Ectodermal cell (in vitro differentiated cells): ENCODE measurements around the gene ANAPC2. TPM values are rescaled to one million over a fixed set of nuclear protein-coding genes. Genes with fewer than 3 reads are reported as not detected.

Source experiments
- H3K27ac ChIP-seq: 2 replicates; pipeline ENCODE4 v1.7.0; 2013; ENCODE audit warnings: mild to moderate bottlenecking, low read depth, low read length; ENCODE audit not compliant: insufficient read depth, poor library complexity, severe bottlenecking
- H3K27me3 ChIP-seq: 2 replicates; pipeline ENCODE4 v1.7.0; 2013; ENCODE audit warnings: mild to moderate bottlenecking, low read length; ENCODE audit not compliant: insufficient read depth, control insufficient read depth, poor library complexity, severe bottlenecking
- H3K36me3 ChIP-seq: one replicate; pipeline ENCODE4 v1.7.0; 2013; ENCODE audit warnings: low read length; ENCODE audit not compliant: control insufficient read depth, insufficient read depth
- H3K4me1 ChIP-seq: one replicate; pipeline ENCODE4 v1.7.0; 2013; ENCODE audit warnings: low read length; ENCODE audit not compliant: control insufficient read depth, insufficient read depth
- H3K4me3 ChIP-seq: 2 replicates; pipeline ENCODE4 v1.7.0; 2013; ENCODE audit warnings: low read depth, low read length, control low read depth; ENCODE audit not compliant: insufficient read depth
- H3K9me3 ChIP-seq: 2 replicates; pipeline ENCODE4 v1.7.0; 2013; ENCODE audit warnings: mild to moderate bottlenecking, low read length, moderate library complexity; ENCODE audit not compliant: control insufficient read depth
- WGBS, 2 experiments: methylation state at CpG; one replicate each; pipeline ENCODE4 v1.1.7; 2013; ENCODE audit warnings: missing lambda C conversion rate in 2 of 2; 5-methylcytosine and 5-hydroxymethylcytosine counted together
- polyA plus RNA-seq, 4 experiments: library from polyadenylated mRNA; stranded (reverse); fragments of 50-300 nt; gene quantifications; one replicate each; pipeline ENCODE4 v1.2.3, GENCODE V29; 2013

Gene ANAPC2, protein sequence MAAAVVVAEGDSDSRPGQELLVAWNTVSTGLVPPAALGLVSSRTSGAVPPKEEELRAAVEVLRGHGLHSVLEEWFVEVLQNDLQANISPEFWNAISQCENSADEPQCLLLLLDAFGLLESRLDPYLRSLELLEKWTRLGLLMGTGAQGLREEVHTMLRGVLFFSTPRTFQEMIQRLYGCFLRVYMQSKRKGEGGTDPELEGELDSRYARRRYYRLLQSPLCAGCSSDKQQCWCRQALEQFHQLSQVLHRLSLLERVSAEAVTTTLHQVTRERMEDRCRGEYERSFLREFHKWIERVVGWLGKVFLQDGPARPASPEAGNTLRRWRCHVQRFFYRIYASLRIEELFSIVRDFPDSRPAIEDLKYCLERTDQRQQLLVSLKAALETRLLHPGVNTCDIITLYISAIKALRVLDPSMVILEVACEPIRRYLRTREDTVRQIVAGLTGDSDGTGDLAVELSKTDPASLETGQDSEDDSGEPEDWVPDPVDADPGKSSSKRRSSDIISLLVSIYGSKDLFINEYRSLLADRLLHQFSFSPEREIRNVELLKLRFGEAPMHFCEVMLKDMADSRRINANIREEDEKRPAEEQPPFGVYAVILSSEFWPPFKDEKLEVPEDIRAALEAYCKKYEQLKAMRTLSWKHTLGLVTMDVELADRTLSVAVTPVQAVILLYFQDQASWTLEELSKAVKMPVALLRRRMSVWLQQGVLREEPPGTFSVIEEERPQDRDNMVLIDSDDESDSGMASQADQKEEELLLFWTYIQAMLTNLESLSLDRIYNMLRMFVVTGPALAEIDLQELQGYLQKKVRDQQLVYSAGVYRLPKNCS
- 43.9 TPM for polyA plus RNA-seq (2013, experiment 1 of 4)
- 45.2 TPM for polyA plus RNA-seq (2013, experiment 2 of 4)
- polyA plus RNA-seq (2013, experiment 3 of 4), result 33.0 TPM
- 34.7 TPM for polyA plus RNA-seq (2013, experiment 4 of 4)

DNA sequence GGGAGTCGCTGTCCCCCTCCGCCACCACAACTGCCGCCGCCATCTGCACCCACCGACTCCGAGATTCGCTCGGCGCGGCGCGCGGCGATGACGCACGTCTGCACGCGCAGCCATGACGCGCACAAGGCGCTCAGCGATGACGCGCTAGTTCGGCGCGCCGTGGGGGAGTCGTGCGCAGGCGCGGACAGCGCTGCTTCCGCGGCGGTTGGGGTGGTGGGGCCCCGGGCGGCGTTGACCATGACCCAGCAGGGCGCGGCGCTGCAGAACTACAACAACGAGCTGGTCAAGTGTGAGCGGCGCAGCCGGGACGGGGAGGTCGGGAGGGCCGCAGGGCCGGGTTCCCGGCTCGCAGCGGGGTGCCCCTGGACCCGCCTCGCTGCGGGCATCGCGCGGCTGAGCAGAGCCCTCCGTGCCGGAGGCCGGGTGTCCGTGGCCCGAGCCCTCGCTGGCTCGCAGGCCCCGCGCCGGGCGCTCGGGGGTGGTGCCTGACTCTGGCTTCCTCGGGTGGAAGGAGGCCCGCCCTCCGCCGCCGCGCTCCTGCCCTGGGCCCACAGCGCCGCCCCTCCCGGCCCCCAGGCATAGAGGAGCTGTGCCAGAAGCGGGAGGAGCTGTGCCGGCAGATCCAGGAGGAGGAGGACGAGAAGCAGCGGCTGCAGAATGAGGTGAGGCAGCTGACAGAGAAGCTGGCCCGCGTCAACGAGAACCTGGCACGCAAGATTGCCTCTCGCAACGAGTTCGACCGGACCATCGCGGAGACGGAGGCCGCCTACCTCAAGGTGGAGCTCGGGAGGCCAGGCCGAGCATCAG is at the start of gene ANAPC2, which contains the start of gene SSNA1:
ANAPC2 (minus strand) TSS at position 71 of the 807 bp plus-strand sequence; CDS start at position 43, 28 bp downstream.
SSNA1 (plus strand) TSS at position 187 of the 807 bp plus-strand sequence; CDS start at position 238, 51 bp downstream.
- H3K27ac ChIP-seq, result peak within 1 kb of the TSS; percentile 2
- H3K27me3 ChIP-seq, result no peaks in the 10 kb centered on the region
- H3K4me3 ChIP-seq, result peak within 1 kb of the TSS; percentile 89
- H3K9me3 ChIP-seq, result no peaks in the 10 kb centered on the region
- H3K4me1 ChIP-seq, result peaks cover 10% of the 10 kb centered on the region
- H3K36me3 ChIP-seq, result no peaks in the 10 kb centered on the region
- 1% methylated on average over 98 of the region's 98 CpGs for WGBS, 2 experiments

DNA sequence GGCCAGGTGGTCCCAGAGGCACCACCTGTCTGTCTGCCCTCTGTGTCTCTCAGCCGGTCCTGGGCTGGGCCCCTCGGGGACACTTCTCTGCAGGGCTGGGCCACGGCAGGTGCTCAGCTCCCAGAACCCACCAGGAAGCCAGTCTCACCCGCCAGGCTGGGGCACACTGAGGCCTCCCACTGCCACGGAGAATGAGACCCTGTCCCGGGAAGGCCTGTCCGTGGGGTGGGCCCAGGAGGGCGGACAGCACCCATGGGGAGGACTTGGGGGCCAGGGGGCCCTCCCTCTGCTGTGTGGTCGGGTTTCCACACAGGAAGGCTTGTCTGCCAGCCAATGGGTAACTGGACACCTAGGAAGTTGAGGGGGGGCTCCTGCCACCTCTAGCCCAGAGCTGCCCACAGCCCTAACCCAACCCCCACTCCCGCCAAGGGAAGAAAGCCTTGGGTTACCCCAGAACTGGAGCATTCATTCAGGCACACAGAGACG is 48.6 kb upstream of the ANAPC2 start:
- Histone ChIP-seq H3K27me3 (no peaks in the 10 kb centered on the region), H3K9me3 (no peaks in the 10 kb centered on the region), H3K36me3 (no peaks in the 10 kb centered on the region), H3K4me1 (peaks cover 30% of the 10 kb centered on the region), H3K4me3 (peak overlapping the region; percentile 6), H3K27ac (no peak overlapping the region)
- WGBS, 2 experiments, result 64 to 65% methylated on average over 11 of the region's 11 CpGs

DNA sequence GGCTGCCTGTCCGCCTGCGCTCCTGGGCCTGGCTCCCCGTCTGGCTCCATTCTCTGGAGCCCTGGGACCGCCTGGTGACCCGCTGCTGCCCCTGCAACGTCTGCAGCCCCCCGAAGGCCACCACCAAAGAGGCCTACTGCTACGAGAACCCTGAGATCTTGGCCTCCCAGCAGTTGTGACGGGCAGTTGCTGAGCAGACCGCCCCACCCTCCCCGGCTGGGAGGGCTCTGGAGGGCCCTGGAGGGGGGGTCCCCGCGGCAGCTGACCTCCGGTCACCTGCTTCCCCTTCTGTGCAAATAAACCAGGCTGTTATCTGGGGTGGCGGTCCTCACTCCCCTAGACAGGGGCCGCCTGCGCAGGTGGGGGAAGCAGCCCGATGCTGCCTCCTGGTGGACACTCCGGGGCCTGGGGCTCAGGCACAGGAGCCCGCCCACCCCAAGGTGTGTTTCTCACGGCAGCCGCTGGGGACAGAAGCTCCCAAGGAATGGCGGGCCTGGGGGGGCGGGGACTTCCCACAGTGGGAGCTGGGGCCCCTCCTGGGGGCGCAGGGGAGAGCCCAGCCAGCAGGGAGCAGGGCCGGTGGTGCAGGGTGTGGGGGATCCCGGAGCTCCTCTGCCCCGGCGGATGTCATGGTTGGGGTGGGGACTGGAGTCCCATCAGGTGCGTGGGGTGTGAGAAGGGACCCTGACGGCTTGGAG is 48.0 kb upstream of the ANAPC2 start:
- no peaks in the 10 kb centered on the region for H3K9me3 ChIP-seq
- H3K4me1 ChIP-seq, result peaks cover 29% of the 10 kb centered on the region
- H3K27ac ChIP-seq, result no peak overlapping the region
- no peaks in the 10 kb centered on the region for H3K36me3 ChIP-seq
- WGBS, 2 experiments, result 30 to 33% methylated on average over 31 of the region's 31 CpGs
- H3K27me3 ChIP-seq, result no peaks in the 10 kb centered on the region
- peak overlapping the region; percentile 6 for H3K4me3 ChIP-seq

DNA sequence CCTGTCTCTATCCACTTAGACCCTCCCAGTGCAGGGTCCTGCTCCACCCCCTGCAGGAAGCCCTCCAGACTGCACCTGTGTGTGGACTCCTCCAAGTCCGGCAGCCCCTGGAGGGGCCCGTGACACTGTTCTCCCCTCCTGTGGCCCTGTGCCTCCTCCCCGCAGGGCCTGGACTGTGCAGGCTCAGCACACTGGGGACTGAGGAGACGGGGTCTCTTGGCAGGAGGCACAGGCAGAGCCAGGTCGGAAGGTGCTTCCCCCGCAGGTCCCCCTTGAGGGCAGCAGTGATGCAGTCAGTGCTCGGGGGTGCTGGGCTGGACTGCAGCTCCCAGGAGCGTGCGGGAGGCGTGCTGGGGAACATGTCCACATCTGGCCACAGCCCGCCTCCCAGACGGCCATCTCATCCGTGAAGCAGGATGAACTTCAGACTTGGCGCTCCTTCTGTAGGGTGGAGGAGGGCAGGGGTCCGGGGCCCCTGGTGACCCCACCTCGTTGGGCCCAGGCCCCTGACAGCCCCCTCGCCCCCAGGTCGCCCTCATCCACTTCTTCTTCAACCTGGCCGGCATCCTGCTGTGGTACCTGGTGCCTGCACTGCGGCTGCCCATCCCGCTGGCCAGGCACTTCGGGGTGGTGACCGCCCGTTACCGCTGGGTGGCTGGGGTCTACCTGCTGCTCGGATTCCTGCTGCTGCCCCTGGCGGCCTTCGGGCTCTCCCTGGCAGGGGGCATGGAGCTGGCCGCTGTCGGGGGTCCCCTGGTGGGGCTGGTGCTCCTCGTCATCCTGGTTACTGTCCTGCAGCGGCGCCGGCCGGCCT is 47.3 kb upstream of the ANAPC2 start:
- WGBS, 2 experiments, result 84 to 85% methylated on average over 35 of the region's 35 CpGs
- Histone ChIP-seq H3K9me3 (no peaks in the 10 kb centered on the region), H3K27ac (no peak overlapping the region), H3K36me3 (no peaks in the 10 kb centered on the region), H3K4me3 (no peak overlapping the region), H3K27me3 (no peaks in the 10 kb centered on the region), H3K4me1 (peaks cover 29% of the 10 kb centered on the region)

DNA sequence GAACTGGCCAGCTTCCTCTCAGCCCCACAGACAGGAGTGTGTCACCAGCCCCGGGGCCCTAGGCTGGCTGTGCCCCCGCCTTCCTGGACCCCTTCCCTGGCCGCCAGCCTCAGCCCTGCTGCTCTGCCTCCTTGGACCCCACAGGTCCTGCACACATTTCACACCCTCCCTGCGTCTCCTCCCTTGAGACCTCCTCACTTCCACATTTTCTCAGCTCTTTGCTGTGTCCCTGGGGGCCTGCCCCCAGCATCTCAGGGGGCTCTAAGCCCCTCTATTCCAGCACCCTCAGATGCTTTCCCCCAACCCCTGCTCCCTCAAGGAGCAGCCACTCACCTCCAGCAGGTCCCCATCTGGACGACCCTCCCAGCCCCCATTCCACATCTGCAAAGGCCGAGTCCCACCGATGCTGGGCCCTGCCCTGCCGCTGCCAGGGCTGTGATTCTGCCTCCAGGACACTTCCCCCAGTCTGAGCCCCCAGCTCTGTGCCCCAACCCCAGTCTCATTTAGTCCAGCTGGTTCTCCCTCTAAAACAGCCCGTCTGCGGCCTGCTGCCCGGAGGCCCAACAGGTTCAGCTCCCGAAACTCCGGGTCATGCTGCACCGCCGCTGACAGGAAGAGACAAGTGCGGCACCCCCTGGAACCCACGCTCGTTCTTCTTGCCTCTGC is 46.5 kb upstream of the ANAPC2 start:
- H3K27me3 ChIP-seq, result no peaks in the 10 kb centered on the region
- H3K4me1 ChIP-seq, result peaks cover 29% of the 10 kb centered on the region
- 83 to 88% methylated on average over 17 to 18 of the region's 18 CpGs for WGBS, 2 experiments
- H3K4me3 ChIP-seq, result no peak overlapping the region
- H3K27ac ChIP-seq, result no peak overlapping the region
- no peaks in the 10 kb centered on the region for H3K9me3 ChIP-seq
- no peaks in the 10 kb centered on the region for H3K36me3 ChIP-seq

DNA sequence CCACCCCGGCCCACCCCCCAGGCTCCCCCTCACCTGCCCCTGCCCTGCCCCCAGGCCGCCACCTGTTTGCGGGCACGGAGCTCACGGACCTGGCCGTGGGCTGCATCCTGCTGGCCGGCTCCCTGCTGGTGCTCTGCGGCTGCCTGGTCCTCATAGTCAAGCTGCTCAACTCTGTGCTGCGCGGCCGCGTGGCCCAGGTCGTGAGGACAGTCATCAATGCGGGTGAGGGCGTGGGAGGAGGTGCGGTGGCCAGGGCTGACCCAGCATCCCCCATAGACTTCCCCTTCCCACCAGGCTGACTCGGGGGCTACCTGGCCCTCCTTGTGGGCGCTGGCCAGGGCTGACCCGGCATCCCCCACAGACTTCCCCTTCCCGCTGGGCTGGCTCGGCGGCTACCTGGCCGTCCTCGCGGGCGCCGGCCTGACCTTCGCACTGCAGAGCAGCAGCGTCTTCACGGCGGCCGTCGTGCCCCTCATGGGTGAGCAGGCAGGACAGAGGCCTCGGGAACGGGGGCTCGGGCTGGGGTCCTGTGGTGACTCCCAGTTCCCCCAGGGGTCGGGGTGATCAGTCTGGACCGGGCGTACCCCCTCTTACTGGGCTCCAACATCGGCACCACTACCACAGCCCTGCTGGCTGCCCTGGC is 45.8 kb upstream of the ANAPC2 start:
- Histone ChIP-seq H3K36me3 (no peaks in the 10 kb centered on the region), H3K9me3 (no peaks in the 10 kb centered on the region), H3K4me3 (no peak overlapping the region), H3K4me1 (peaks cover 27% of the 10 kb centered on the region), H3K27me3 (no peaks in the 10 kb centered on the region), H3K27ac (no peak overlapping the region)
- 89% methylated on average over 40 of the region's 40 CpGs for WGBS, 2 experiments

DNA sequence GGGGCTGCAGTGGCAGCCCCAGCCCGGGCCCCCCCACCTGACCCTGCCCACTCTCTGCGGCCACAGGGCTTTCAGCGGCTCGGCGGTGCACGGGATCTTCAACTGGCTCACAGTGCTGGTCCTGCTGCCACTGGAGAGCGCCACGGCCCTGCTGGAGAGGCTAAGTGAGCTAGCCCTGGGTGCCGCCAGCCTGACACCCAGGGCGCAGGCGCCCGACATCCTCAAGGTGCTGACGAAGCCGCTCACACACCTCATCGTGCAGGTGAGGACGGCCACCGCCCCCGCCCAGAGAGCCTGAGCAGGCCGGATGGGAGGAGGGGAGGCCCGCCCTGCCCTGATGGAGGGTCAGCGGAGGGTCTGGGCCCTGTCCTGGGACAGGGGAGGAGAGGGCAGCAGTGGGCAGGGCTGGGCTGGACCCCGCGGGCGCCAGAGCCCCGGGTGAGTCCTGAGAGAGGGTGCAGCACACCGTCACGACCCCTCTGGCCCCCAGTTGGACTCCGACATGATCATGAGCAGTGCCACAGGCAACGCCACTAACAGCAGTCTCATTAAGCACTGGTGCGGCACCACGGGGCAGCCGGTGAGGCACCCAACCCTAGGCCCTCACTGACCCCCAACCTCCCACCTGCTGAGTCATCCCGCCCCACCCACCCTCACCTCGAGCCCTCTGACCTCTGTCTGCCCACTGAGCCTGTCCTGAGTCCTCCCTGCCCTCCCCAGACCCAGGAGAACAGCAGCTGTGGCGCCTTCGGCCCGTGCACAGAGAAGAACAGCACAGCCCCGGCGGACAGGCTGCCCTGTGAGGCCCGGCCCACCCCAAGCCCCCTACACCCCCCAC is 45.0 kb upstream of the ANAPC2 start:
- Histone ChIP-seq H3K9me3 (no peaks in the 10 kb centered on the region), H3K36me3 (no peaks in the 10 kb centered on the region), H3K27ac (no peak overlapping the region), H3K4me3 (no peak overlapping the region), H3K27me3 (no peaks in the 10 kb centered on the region), H3K4me1 (peaks cover 21% of the 10 kb centered on the region)
- whole genome bisulfite sequencing, 2 experiments, result 87 to 88% methylated on average over 37 to 39 of the region's 40 CpGs

DNA sequence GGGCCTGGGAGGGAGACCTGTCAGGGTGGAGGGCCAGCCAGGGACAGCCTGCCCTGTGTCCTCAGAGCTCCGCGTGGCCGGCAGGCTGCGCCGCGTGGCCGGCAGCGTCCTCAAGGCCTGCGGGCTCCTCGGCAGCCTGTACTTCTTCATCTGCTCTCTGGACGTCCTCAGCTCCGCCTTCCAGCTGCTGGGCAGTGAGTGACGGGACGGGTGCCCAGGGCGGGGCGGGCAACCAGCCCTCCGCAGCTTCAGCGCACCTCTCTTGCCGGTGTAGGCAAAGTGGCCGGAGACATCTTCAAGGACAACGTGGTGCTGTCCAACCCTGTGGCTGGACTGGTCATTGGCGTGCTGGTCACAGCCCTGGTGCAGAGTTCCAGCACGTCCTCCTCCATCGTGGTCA is 44.1 kb upstream of the ANAPC2 start:
- Histone ChIP-seq H3K27me3 (no peaks in the 10 kb centered on the region), H3K4me3 (no peak overlapping the region), H3K4me1 (peaks cover 14% of the 10 kb centered on the region), H3K36me3 (no peaks in the 10 kb centered on the region), H3K27ac (no peak overlapping the region), H3K9me3 (no peaks in the 10 kb centered on the region)
- WGBS, 2 experiments, result 91 to 92% methylated on average over 24 of the region's 24 CpGs
